HCT116 (cell line): ENCODE measurements around the gene KRTAP20-2. TPM values are rescaled to one million over a fixed set of nuclear protein-coding genes. Genes with fewer than 3 reads are reported as not detected.

Source experiments
- ATAC-seq: fragments of 200-7000 bp; cut with Tn5 transposase; 2 replicates; pipeline ENCODE4 v1.9.1; 2020; ENCODE audit warnings: mild to moderate bottlenecking, moderate library complexity
- BruUV-seq: library from RNA; stranded (reverse); fragments of 400-500 nt; replicated peaks from 2 replicates; lab custom pipeline; 2021; lab: Mats Ljungman, UMichigan
- CTCF ChIA-PET: fragments of 300-600 bp; sonication (Branson Sonifier 250); formaldehyde crosslinking; loops from one replicate; lab custom pipeline; 2021; ENCODE audit warnings: antibody characterized with exemption; lab: Charles Lee
- POLR2A ChIA-PET: fragments of 300-600, 350-600 bp; sonication (Branson Sonifier 250); formaldehyde crosslinking; loops from one replicate; lab custom pipeline; 2021; ENCODE audit warnings: antibody characterized with exemption; lab: Charles Lee
- RAD21 ChIA-PET, 2 experiments: fragments of 300-600 bp; sonication (Branson Sonifier 250); formaldehyde crosslinking; loops; one replicate each; lab custom pipeline; 2023; ENCODE audit warnings: low total read pairs in 2 of 2; ENCODE audit not compliant: uncharacterized antibody in 2 of 2, unreplicated experiment in 2 of 2, low non-redundant PET in 1 of 2; lab: Charles Lee
- DNase-seq: peaks from one replicate; pipeline ENCODE4 v3.0.0-alpha.2; 2010; ENCODE audit warnings: low read depth, low spot score
- H2AFZ ChIP-seq: fragments of 200-600 bp; shearing (Covaris generic), sonication (generic); 2 replicates; pipeline ENCODE4 v1.6.1; 2017; ENCODE audit warnings: low read depth, mixed run types, mixed read lengths, antibody characterized with exemption, low read length; ENCODE audit not compliant: poor library complexity, severe bottlenecking
- H3K27ac ChIP-seq: 2 replicates; pipeline ENCODE4 v1.5.1; 2012; ENCODE audit warnings: low read depth, low read length
- H3K27me3 ChIP-seq: fragments of 200-600 bp; sonication (generic); 2 replicates; pipeline ENCODE4 v1.6.1; 2016; ENCODE audit warnings: mixed run types, low read length, mixed read lengths; ENCODE audit not compliant: insufficient read depth
- H3K36me3 ChIP-seq, 2 experiments: fragments of 200-500 bp in 1 of 2; fragments of 200-600 bp in 1 of 2; sonication (Bioruptor generic) in 1 of 2; sonication (generic) in 1 of 2; 2 replicates each; pipeline versions ENCODE4 v1.5.1 to v1.6.1; 2014 to 2016; ENCODE audit warnings: low read length in 2 of 2, inconsistent platforms in 1 of 2, mixed read lengths in 1 of 2, mixed run types in 1 of 2; ENCODE audit not compliant: insufficient read depth in 2 of 2, control insufficient read depth in 1 of 2
- H3K4me1 ChIP-seq, 2 experiments: fragments of 200-600 bp in 1 of 2; sonication (generic) in 1 of 2; 2 replicates each; pipeline versions ENCODE4 v1.5.1 to v1.6.1; 2012 to 2017; ENCODE audit warnings: low read length in 2 of 2, inconsistent platforms in 1 of 2, mild to moderate bottlenecking in 1 of 2, mixed read lengths in 1 of 2, mixed run types in 1 of 2, moderate library complexity in 1 of 2; ENCODE audit not compliant: insufficient read depth in 2 of 2, control insufficient read depth in 1 of 2
- H3K4me2 ChIP-seq: fragments of 200-600 bp; sonication (generic); 2 replicates; pipeline ENCODE4 v1.6.1; 2017; ENCODE audit warnings: mixed run types, low read length, mixed read lengths
- H3K4me3 ChIP-seq, 2 experiments: fragments of 200-600 bp in 1 of 2; sonication (generic) in 1 of 2; replicated peaks in 1 of 2; 2 replicates each; pipeline ENCODE4 v1.5.1; 2011 to 2016; ENCODE audit warnings: low read length in 2 of 2, control low read depth in 1 of 2, low read depth in 1 of 2, mild to moderate bottlenecking in 1 of 2, mixed read lengths in 1 of 2, mixed run types in 1 of 2
- H3K79me2 ChIP-seq: fragments of 200-600 bp; sonication (generic); 2 replicates; pipeline ENCODE4 v1.6.1; 2017; ENCODE audit warnings: mild to moderate bottlenecking, mixed run types, low read length, moderate library complexity, mixed read lengths; ENCODE audit not compliant: insufficient read depth
- H3K9ac ChIP-seq: fragments of 200-600 bp; sonication (generic); 2 replicates; pipeline ENCODE4 v1.6.1; 2016; ENCODE audit warnings: low read length, mixed read lengths
- H3K9me2 ChIP-seq: fragments of 200-600 bp; sonication (generic), shearing (Covaris generic); 2 replicates; pipeline ENCODE4 v1.6.1; 2017; ENCODE audit warnings: mixed run types, mild to moderate bottlenecking, moderate library complexity; ENCODE audit not compliant: insufficient read depth
- H3K9me3 ChIP-seq, 2 experiments: fragments of 200-500 bp in 1 of 2; fragments of 200-600 bp in 1 of 2; sonication (Bioruptor generic) in 1 of 2; sonication (generic) in 1 of 2; 2 replicates each; pipeline ENCODE4 v1.6.1; 2014 to 2017; ENCODE audit warnings: low read length in 2 of 2, mixed read lengths in 2 of 2, inconsistent platforms in 1 of 2, low read depth in 1 of 2, mild to moderate bottlenecking in 1 of 2, mixed run types in 1 of 2, moderate library complexity in 1 of 2; ENCODE audit not compliant: control insufficient read depth in 1 of 2, insufficient read depth in 1 of 2
- H4K20me1 ChIP-seq: fragments of 200-600 bp; sonication (generic), shearing (Covaris generic); 2 replicates; pipeline ENCODE4 v1.6.1; 2017; ENCODE audit warnings: mixed run types, mild to moderate bottlenecking, moderate library complexity; ENCODE audit not compliant: insufficient read depth
- CBX3 ChIP-seq: IDR thresholded peaks from 2 replicates; pipeline ENCODE4 v1.6.1; 2012; ENCODE audit warnings: low read depth
- EZH2 ChIP-seq: fragments of 200-600 bp; sonication (generic); IDR thresholded peaks from 2 replicates; pipeline ENCODE4 v1.6.1; 2017; ENCODE audit warnings: antibody characterized with exemption, mixed run types
- EZH2phosphoT487 ChIP-seq: fragments of 200-600 bp; IDR thresholded peaks from 2 replicates; pipeline ENCODE4 v1.6.1; 2018; ENCODE audit warnings: antibody characterized with exemption, borderline replicate concordance
- FOSL1 ChIP-seq: IDR thresholded peaks from 2 replicates; pipeline ENCODE4 v1.6.1; 2012; ENCODE audit warnings: low read depth
- JUND ChIP-seq: IDR thresholded peaks from 2 replicates; pipeline ENCODE4 v1.6.1; 2012
- POLR2AphosphoS5 ChIP-seq: IDR thresholded peaks from 2 replicates; pipeline ENCODE4 v1.6.1; 2011; ENCODE audit warnings: mild to moderate bottlenecking, low read depth, low read length, moderate library complexity
- RAD21 ChIP-seq: IDR thresholded peaks from 2 replicates; pipeline ENCODE4 v1.6.1; 2012; ENCODE audit warnings: low read depth, mild to moderate bottlenecking
- SIN3A ChIP-seq: IDR thresholded peaks from 2 replicates; pipeline ENCODE4 v1.6.1; 2012; ENCODE audit warnings: low read depth
- SRF ChIP-seq: IDR thresholded peaks from 2 replicates; pipeline ENCODE4 v1.6.1; 2012; ENCODE audit warnings: low read depth
- TCF7L2 ChIP-seq: IDR thresholded peaks from 2 replicates; pipeline ENCODE4 v1.7.0; 2011; ENCODE audit warnings: borderline replicate concordance, inconsistent platforms; ENCODE audit not compliant: insufficient read depth, insufficient read length; ENCODE audit errors: extremely low read depth
- YY1 ChIP-seq: IDR thresholded peaks from 2 replicates; pipeline ENCODE4 v1.6.1; 2011; ENCODE audit warnings: low read length, low read depth, moderate library complexity, mild to moderate bottlenecking; ENCODE audit not compliant: insufficient replicate concordance; ENCODE audit errors: extremely low read depth
- ZNF274 ChIP-seq: fragments of 200-500 bp; sonication (Bioruptor generic); IDR thresholded peaks from 2 replicates; pipeline ENCODE4 v1.6.1; 2014; ENCODE audit warnings: mild to moderate bottlenecking, low read depth, low read length, inconsistent platforms
- intact Hi-C: fragments of 100-400 bp; cut with micrococcal nuclease; formaldehyde crosslinking; loops from 2 replicates; pipeline ENCODE4 v1.10.0; 2022
- total RNA-seq: library from RNA; stranded (reverse); gene quantifications from one replicate; pipeline ENCODE4 v1.2.1, GENCODE V29; 2021; ENCODE audit not compliant: unreplicated experiment
- TF ChIP-seq, protein P1 (sequence below): IDR thresholded peaks from 2 replicates; pipeline ENCODE4 v1.6.1; 2012
- TF ChIP-seq, protein P2 (sequence below), 3 experiments: fragments of 200-600 bp in 1 of 3; sonication (generic) in 1 of 3; IDR thresholded peaks in 2 of 3; conservative IDR thresholded peaks in 1 of 3; 2 replicates each; pipeline ENCODE4 v1.5.1; 2012 to 2017; ENCODE audit warnings: low read depth in 2 of 3, low read length in 2 of 3, antibody characterized with exemption in 1 of 3, borderline replicate concordance in 1 of 3, control low read depth in 1 of 3, mild to moderate bottlenecking in 1 of 3, mixed read lengths in 1 of 3, mixed run types in 1 of 3, moderate library complexity in 1 of 3; ENCODE audit not compliant: insufficient read depth in 1 of 3
- TF ChIP-seq, protein P3 (sequence below): IDR thresholded peaks from 2 replicates; pipeline ENCODE4 v1.6.1; 2011; ENCODE audit warnings: mild to moderate bottlenecking, low read length, moderate library complexity; ENCODE audit not compliant: insufficient replicate concordance; ENCODE audit errors: extremely low read depth
- TF ChIP-seq, protein P4 (sequence below): IDR thresholded peaks from 2 replicates; pipeline ENCODE4 v1.6.1; 2012

The KRTAP20-2 gene
- total RNA-seq, 1 experiment from 2014 or later, result not detected

DNA sequence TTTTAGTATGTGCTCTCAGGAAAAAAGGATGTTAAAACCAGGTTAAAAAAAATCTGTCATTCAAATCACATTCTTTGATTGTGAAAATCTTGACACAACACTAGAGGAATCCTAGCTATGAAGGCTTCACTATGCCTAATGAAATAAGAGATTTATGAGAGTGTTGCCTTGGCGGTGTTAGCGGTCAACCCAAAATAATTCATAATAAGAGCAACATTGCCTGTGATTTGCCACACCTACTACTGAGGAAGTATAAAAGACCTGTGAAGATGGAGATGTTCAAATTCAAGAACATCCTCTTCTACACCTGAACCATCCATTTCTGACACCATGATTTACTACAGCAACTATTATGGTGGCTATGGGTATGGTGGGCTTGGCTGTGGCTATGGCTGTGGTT lies 18.9 kb upstream of the KRTAP20-2 start, which contains the start of gene KRTAP20-1 (continued):
- TF ChIP-seq SRF (no peak), CBX3 (no peak), FOSL1 (no peak)
- TF ChIP-seq, protein P1, sequence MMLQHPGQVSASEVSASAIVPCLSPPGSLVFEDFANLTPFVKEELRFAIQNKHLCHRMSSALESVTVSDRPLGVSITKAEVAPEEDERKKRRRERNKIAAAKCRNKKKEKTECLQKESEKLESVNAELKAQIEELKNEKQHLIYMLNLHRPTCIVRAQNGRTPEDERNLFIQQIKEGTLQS, result no peak
- TF ChIP-seq, protein P2, sequence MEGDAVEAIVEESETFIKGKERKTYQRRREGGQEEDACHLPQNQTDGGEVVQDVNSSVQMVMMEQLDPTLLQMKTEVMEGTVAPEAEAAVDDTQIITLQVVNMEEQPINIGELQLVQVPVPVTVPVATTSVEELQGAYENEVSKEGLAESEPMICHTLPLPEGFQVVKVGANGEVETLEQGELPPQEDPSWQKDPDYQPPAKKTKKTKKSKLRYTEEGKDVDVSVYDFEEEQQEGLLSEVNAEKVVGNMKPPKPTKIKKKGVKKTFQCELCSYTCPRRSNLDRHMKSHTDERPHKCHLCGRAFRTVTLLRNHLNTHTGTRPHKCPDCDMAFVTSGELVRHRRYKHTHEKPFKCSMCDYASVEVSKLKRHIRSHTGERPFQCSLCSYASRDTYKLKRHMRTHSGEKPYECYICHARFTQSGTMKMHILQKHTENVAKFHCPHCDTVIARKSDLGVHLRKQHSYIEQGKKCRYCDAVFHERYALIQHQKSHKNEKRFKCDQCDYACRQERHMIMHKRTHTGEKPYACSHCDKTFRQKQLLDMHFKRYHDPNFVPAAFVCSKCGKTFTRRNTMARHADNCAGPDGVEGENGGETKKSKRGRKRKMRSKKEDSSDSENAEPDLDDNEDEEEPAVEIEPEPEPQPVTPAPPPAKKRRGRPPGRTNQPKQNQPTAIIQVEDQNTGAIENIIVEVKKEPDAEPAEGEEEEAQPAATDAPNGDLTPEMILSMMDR (IDR thresholded peaks at IDR 0.05 in 2 of 3, conservative IDR thresholded peaks at IDR 0.05 in 1 of 3; ENCODE audit: borderline replicate concordance in 1 of 3, insufficient read depth in 1 of 3, low read depth in 2 of 3, low read length in 2 of 3), result no peak
- TF ChIP-seq, all 23 proteins: peak for 0

DNA sequence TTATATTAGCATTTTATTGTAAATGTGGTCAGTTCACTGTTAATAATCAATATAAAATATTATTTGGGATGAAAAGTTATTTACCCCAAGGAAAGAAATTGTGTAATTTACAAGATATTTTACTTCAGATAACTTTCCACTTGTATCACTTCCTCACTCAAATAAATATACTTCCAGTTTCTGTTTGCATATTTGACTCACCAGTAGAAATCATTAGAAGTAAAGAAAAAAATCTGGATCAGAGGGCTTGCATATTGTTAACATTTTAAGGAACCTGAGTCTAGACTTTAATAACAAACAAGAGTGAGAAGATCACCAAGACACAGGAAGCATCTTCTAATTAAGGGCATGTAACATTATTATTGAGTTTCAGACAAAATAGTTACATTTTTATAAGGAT lies 14.9 kb upstream of the KRTAP20-2 start:
- TF ChIP-seq SRF, result no peak
- TF ChIP-seq JUND, result no peak
- TF ChIP-seq, protein P3, sequence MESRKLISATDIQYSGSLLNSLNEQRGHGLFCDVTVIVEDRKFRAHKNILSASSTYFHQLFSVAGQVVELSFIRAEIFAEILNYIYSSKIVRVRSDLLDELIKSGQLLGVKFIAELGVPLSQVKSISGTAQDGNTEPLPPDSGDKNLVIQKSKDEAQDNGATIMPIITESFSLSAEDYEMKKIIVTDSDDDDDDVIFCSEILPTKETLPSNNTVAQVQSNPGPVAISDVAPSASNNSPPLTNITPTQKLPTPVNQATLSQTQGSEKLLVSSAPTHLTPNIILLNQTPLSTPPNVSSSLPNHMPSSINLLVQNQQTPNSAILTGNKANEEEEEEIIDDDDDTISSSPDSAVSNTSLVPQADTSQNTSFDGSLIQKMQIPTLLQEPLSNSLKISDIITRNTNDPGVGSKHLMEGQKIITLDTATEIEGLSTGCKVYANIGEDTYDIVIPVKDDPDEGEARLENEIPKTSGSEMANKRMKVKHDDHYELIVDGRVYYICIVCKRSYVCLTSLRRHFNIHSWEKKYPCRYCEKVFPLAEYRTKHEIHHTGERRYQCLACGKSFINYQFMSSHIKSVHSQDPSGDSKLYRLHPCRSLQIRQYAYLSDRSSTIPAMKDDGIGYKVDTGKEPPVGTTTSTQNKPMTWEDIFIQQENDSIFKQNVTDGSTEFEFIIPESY, result no peak
- TF ChIP-seq, protein P1, result no peak
- TF ChIP-seq FOSL1, result no peak
- no peak for TF ChIP-seq ZNF274
- TF ChIP-seq TCF7L2, result no peak
- no peak for TF ChIP-seq RAD21
- no peak for TF ChIP-seq YY1
- no peak for TF ChIP-seq SIN3A
- TF ChIP-seq EZH2, result no peak
- no peak for TF ChIP-seq EZH2phosphoT487
- TF ChIP-seq, protein P4, sequence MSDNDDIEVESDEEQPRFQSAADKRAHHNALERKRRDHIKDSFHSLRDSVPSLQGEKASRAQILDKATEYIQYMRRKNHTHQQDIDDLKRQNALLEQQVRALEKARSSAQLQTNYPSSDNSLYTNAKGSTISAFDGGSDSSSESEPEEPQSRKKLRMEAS, result no peak
- TF ChIP-seq POLR2AphosphoS5, result no peak
- Histone ChIP-seq H3K4me2 (no peak overlapping the region), H4K20me1 (no peaks in the 10 kb centered on the region), H3K27me3 (no peaks in the 10 kb centered on the region), H3K4me1 (no peaks in the 10 kb centered on the region), H3K27ac (no peak overlapping the region), H3K9me2 (no peaks in the 10 kb centered on the region), H3K36me3 (no peaks in the 10 kb centered on the region), H3K4me3 (no peak overlapping the region), H3K9ac (no peak overlapping the region), H2AFZ (no peak overlapping the region), H3K9me3 (peaks cover 14 to 19% of the 10 kb centered on the region in 2 experiments; a peak in 2 of 4 replicates), H3K79me2 (no peaks in the 10 kb centered on the region)
- ATAC-seq (no peak), DNase-seq (no peak)
- intact Hi-C loops, result no loop called here
- ChIA-PET POLR2A (no interaction called here), CTCF (no interaction called here), RAD21 (no interaction called here)
- no TSS peak for BruUV-seq
